Measurements from ENCODE around the gene FCRL2.
"Not testable (repeated sequence)": the region's sequence is repeated elsewhere in the genome, so short reads cannot be mapped to it uniquely, and the experiment has no call there.

Gene FCRL2

GRCh38 chr1:157753611-157754010, 23.3 kb downstream of the FCRL2 start:
- DNase-seq (ENCODE audit: low read depth in 2 of 2), result no peak

GRCh38 chr1:157751283-157751682, 25.6 kb downstream of the FCRL2 start:
- DNase-seq (ENCODE audit: low read depth in 2 of 2), result no peak

- DNase-seq (ENCODE audit: low read depth in 2 of 2), result no peak
Observed at GRCh38 chr1:157748262-157748817, 28.6 kb downstream of the FCRL2 start.

GRCh38 chr1:157739229-157739901, 37.6 kb downstream of the FCRL2 start:
- no peak for DNase-seq (ENCODE audit: low read depth in 2 of 2)

GRCh38 chr1:157735991-157736390, 40.9 kb downstream of the FCRL2 start:
- not testable (repeated sequence) for DNase-seq (ENCODE audit: low read depth in 2 of 2)

GRCh38 chr1:157734321-157734720, 42.6 kb downstream of the FCRL2 start:
- no peak for DNase-seq (ENCODE audit: low read depth in 2 of 2)

- no peak for DNase-seq (ENCODE audit: low read depth in 2 of 2)
Observed at GRCh38 chr1:157732755-157733154, 44.2 kb downstream of the FCRL2 start.

- DNase-seq (ENCODE audit: low read depth in 2 of 2), result no peak
Observed at GRCh38 chr1:157725221-157725577, 51.7 kb downstream of the FCRL2 start.

- no peak for DNase-seq (ENCODE audit: low read depth in 2 of 2)
Observed at GRCh38 chr1:157724537-157725220, 52.3 kb downstream of the FCRL2 start.

- no peak for DNase-seq (ENCODE audit: low read depth in 2 of 2)
Observed at GRCh38 chr1:157723157-157723556, 53.8 kb downstream of the FCRL2 start.

GRCh38 chr1:157721985-157722384, 54.9 kb downstream of the FCRL2 start:
- DNase-seq (ENCODE audit: low read depth in 2 of 2), result no peak

- no peak for DNase-seq (ENCODE audit: low read depth in 2 of 2)
Observed at GRCh38 chr1:157715736-157716135, 61.2 kb downstream of the FCRL2 start.

GRCh38 chr1:157711802-157712201, 65.1 kb downstream of the FCRL2 start:
- no peak for DNase-seq (ENCODE audit: low read depth in 2 of 2)

GRCh38 chr1:157704878-157705277, 72.1 kb downstream of the FCRL2 start:
- DNase-seq (ENCODE audit: low read depth in 2 of 2), result no peak

- DNase-seq (ENCODE audit: low read depth in 2 of 2), result no peak
Observed at GRCh38 chr1:157703981-157704380, 73.0 kb downstream of the FCRL2 start.

GRCh38 chr1:157702308-157702825, 74.6 kb downstream of the FCRL2 start:
- no peak for DNase-seq (ENCODE audit: low read depth in 2 of 2)

GRCh38 chr1:157700732-157701131, 76.2 kb downstream of the FCRL2 start, which contains the start of gene FCRL3:
FCRL3 (minus strand) TSS chr1:157700769; CDS start chr1:157700489, 280 bp downstream.
- no peak for DNase-seq (ENCODE audit: low read depth in 2 of 2)

GRCh38 chr1:157700305-157700704, 76.6 kb downstream of the FCRL2 start:
- DNase-seq (ENCODE audit: low read depth in 2 of 2), result no peak

GRCh38 chr1:157697781-157698569, 79.0 kb downstream of the FCRL2 start:
- no peak for DNase-seq (ENCODE audit: low read depth in 2 of 2)

- no peak for DNase-seq (ENCODE audit: low read depth in 2 of 2)
Observed at GRCh38 chr1:157696966-157697628, 79.8 kb downstream of the FCRL2 start.

Measured in stimulated activated CD4-positive, alpha-beta T cell treated with anti-CD3 and anti-CD28 coated beads, Interleukin-12 subunit alpha, Interleukin-12 subunit beta, amount 100 ng/mL, for 24 hours (primary cell).